ENCODE measurements around the gene PTGER2.

Gene PTGER2

GRCh38 chr14:52277552-52277951 lies 36.6 kb upstream of the PTGER2 start:
- DNase-seq (ENCODE audit: low read depth, low spot score), result no peak

GRCh38 chr14:52279408-52279807 lies 34.7 kb upstream of the PTGER2 start:
- DNase-seq (ENCODE audit: low read depth, low spot score), result no peak
- no peak overlapping the region for H3K4me3 ChIP-seq (ENCODE audit: low read depth, low read length)
- POLR2A ChIA-PET, result no interaction called here

More at GRCh38 chr14:52277552-52277951, 36.6 kb upstream of the PTGER2 start:
- TF ChIP-seq CTCF (IDR thresholded peaks at IDR 0.05; ENCODE audit: insufficient read depth, low read length, missing control alignments), result no peak
- CTCF ChIA-PET, result interaction anchor here (2.2 kb wide), 1 partner anchor 21 kb away, joined by 7 read pairs; no protein-coding TSS in a partner anchor
- no peak overlapping the region for H3K4me3 ChIP-seq (ENCODE audit: low read depth, low read length)
- POLR2A ChIA-PET, result no interaction called here

GRCh38 chr14:52283099-52283498 lies 31.0 kb upstream of the PTGER2 start:
- CTCF ChIA-PET, result interaction anchor here (0.6 to 1.8 kb wide), 4 partner anchors 15 to 287 kb away, joined by 3 to 5 read pairs (median 4); no protein-coding TSS in a partner anchor

More at GRCh38 chr14:52279408-52279807, 34.7 kb upstream of the PTGER2 start:
- TF ChIP-seq CTCF (IDR thresholded peaks at IDR 0.05; ENCODE audit: insufficient read depth, low read length, missing control alignments), result no peak
- CTCF ChIA-PET, result interaction anchor here (0.8 kb wide), 1 partner anchor 11 kb away, joined by 3 read pairs; no protein-coding TSS in a partner anchor

GRCh38 chr14:52286661-52287649 lies 27.2 kb upstream of the PTGER2 start:
- TF ChIP-seq CTCF (IDR thresholded peaks at IDR 0.05; ENCODE audit: insufficient read depth, low read length, missing control alignments), result no peak
- ChIA-PET POLR2A (no interaction called here), CTCF (interaction anchor here (0.9 to 1.0 kb wide), 2 partner anchors 13 to 138 kb away, joined by 4 to 5 read pairs; no protein-coding TSS in a partner anchor)
- H3K4me3 ChIP-seq (ENCODE audit: low read depth, low read length), result no peak overlapping the region
- DNase-seq (ENCODE audit: low read depth, low spot score), result no peak

More at GRCh38 chr14:52283099-52283498, 31.0 kb upstream of the PTGER2 start:
- POLR2A ChIA-PET, result no interaction called here
- H3K4me3 ChIP-seq (ENCODE audit: low read depth, low read length), result no peak overlapping the region
- no peak for TF ChIP-seq CTCF (IDR thresholded peaks at IDR 0.05; ENCODE audit: insufficient read depth, low read length, missing control alignments)
- DNase-seq (ENCODE audit: low read depth, low spot score), result no peak

- DNase-seq (ENCODE audit: low read depth, low spot score), result no peak
- no peak overlapping the region for H3K4me3 ChIP-seq (ENCODE audit: low read depth, low read length)
- no peak for TF ChIP-seq CTCF (IDR thresholded peaks at IDR 0.05; ENCODE audit: insufficient read depth, low read length, missing control alignments)
- ChIA-PET CTCF (no interaction called here), POLR2A (no interaction called here)
These were observed 17.7 kb upstream of the PTGER2 start for GRCh38 chr14:52296378-52296777.

- CTCF ChIA-PET, result interaction anchor here (0.8 to 4.7 kb wide), 18 partner anchors 8 to 186 kb away, joined by 3 to 62 read pairs (median 4); partner anchors contain the start of gene PTGER2
- POLR2A ChIA-PET, result no interaction called here
- TF ChIP-seq CTCF (IDR thresholded peaks at IDR 0.05; ENCODE audit: insufficient read depth, low read length, missing control alignments), result no peak
- no peak overlapping the region for H3K4me3 ChIP-seq (ENCODE audit: low read depth, low read length)
- no peak for DNase-seq (ENCODE audit: low read depth, low spot score)
These were observed 15.3 kb upstream of the PTGER2 start for GRCh38 chr14:52298795-52299194.
